GM12874 (cell line): ENCODE data around the gene NCAPG2.

Experiments
- CTCF ChIP-seq: IDR thresholded peaks from 2 replicates; pipeline ENCODE4 v1.5.1; 2011; ENCODE audit warnings: low read depth, mild to moderate bottlenecking, control low read depth, low read length, moderate library complexity; ENCODE audit not compliant: insufficient read depth

The NCAPG2 gene

GRCh38 chr7:158722574-158723237, 18.1 kb upstream of the NCAPG2 start:
- TF ChIP-seq CTCF = no peak

GRCh38 chr7:158720112-158720511, 15.5 kb upstream of the NCAPG2 start:
- no peak for TF ChIP-seq CTCF

GRCh38 chr7:158716802-158717201, 12.2 kb upstream of the NCAPG2 start:
- TF ChIP-seq CTCF = no peak

GRCh38 chr7:158710651-158711102, 6.1 kb upstream of the NCAPG2 start:
- no peak for TF ChIP-seq CTCF

- no peak for TF ChIP-seq CTCF
Observed at GRCh38 chr7:158707610-158708009, 3.0 kb upstream of the NCAPG2 start.

GRCh38 chr7:158706710-158707590, 2.3 kb upstream of the NCAPG2 start:
- TF ChIP-seq CTCF = no peak

- no peak for TF ChIP-seq CTCF
Observed at GRCh38 chr7:158706273-158706704, 1.7 kb upstream of the NCAPG2 start.
